ENCODE results near the gene SIGMAR1. TPM values are rescaled to one million over a fixed set of nuclear protein-coding genes. Genes with fewer than 3 reads are reported as not detected.

The SIGMAR1 gene
- total and polyA plus RNA-seq, 4 donors, result 116 to 210 (median 178) TPM

- H3K36me3 ChIP-seq (ENCODE audit: control insufficient read depth in 4 of 4, insufficient read depth in 3 of 4, low read depth in 1 of 4, low read length in 3 of 4), result peaks cover 0 to 5% (median 0%) of the 10 kb centered on the region in 4 donors
- WGBS, result 90% methylated on average over 1 of the region's 1 CpG
- no peak overlapping the region for H3K27ac ChIP-seq (ENCODE audit: low read depth in 1 of 2, low read length in 2 of 2)
- no peaks in the 10 kb centered on the region for H3K27me3 ChIP-seq (ENCODE audit: control insufficient read depth in 4 of 4, insufficient read depth in 4 of 4, low read length in 3 of 4)
- no peak for DNase-seq (ENCODE audit: low spot score)
- TF ChIP-seq FOXA1 (IDR thresholded peaks at IDR 0.05) (no peak), EGR1 (IDR thresholded peaks at IDR 0.05; ENCODE audit: low read depth in 2 of 2) (no peak), MAX (IDR thresholded peaks at IDR 0.05) (no peak), ATF3 (IDR thresholded peaks at IDR 0.05) (no peak), RXRA (IDR thresholded peaks at IDR 0.05) (no peak), RAD21 (IDR thresholded peaks at IDR 0.05) (no peak), TAF1 (conservative IDR thresholded peaks at IDR 0.05) (no peak)
- TF ChIP-seq, protein P1, sequence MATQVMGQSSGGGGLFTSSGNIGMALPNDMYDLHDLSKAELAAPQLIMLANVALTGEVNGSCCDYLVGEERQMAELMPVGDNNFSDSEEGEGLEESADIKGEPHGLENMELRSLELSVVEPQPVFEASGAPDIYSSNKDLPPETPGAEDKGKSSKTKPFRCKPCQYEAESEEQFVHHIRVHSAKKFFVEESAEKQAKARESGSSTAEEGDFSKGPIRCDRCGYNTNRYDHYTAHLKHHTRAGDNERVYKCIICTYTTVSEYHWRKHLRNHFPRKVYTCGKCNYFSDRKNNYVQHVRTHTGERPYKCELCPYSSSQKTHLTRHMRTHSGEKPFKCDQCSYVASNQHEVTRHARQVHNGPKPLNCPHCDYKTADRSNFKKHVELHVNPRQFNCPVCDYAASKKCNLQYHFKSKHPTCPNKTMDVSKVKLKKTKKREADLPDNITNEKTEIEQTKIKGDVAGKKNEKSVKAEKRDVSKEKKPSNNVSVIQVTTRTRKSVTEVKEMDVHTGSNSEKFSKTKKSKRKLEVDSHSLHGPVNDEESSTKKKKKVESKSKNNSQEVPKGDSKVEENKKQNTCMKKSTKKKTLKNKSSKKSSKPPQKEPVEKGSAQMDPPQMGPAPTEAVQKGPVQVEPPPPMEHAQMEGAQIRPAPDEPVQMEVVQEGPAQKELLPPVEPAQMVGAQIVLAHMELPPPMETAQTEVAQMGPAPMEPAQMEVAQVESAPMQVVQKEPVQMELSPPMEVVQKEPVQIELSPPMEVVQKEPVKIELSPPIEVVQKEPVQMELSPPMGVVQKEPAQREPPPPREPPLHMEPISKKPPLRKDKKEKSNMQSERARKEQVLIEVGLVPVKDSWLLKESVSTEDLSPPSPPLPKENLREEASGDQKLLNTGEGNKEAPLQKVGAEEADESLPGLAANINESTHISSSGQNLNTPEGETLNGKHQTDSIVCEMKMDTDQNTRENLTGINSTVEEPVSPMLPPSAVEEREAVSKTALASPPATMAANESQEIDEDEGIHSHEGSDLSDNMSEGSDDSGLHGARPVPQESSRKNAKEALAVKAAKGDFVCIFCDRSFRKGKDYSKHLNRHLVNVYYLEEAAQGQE (IDR thresholded peaks at IDR 0.05), result no peak
- TF ChIP-seq, protein P2, sequence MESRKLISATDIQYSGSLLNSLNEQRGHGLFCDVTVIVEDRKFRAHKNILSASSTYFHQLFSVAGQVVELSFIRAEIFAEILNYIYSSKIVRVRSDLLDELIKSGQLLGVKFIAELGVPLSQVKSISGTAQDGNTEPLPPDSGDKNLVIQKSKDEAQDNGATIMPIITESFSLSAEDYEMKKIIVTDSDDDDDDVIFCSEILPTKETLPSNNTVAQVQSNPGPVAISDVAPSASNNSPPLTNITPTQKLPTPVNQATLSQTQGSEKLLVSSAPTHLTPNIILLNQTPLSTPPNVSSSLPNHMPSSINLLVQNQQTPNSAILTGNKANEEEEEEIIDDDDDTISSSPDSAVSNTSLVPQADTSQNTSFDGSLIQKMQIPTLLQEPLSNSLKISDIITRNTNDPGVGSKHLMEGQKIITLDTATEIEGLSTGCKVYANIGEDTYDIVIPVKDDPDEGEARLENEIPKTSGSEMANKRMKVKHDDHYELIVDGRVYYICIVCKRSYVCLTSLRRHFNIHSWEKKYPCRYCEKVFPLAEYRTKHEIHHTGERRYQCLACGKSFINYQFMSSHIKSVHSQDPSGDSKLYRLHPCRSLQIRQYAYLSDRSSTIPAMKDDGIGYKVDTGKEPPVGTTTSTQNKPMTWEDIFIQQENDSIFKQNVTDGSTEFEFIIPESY (IDR thresholded peaks at IDR 0.05), result no peak
- no peaks in the 10 kb centered on the region for H3K9me3 ChIP-seq (ENCODE audit: control insufficient read depth in 4 of 4, low read length in 3 of 4)
- H3K4me3 ChIP-seq (ENCODE audit: low read depth in 1 of 3, low read length in 3 of 3), result no peak overlapping the region
- H3K9ac ChIP-seq (ENCODE audit: low read depth in 1 of 2, low read length in 2 of 2), result no peak overlapping the region
- H3K4me1 ChIP-seq (ENCODE audit: control insufficient read depth in 4 of 4, insufficient read depth in 4 of 4, low read length in 3 of 4), result peaks cover 2 to 21% (median 17%) of the 10 kb centered on the region in 4 donors
These were observed 33.7 kb upstream of the SIGMAR1 start for GRCh38 chr9:34671307-34671706.

GRCh38 chr9:34669809-34670562 is 32.4 kb upstream of the SIGMAR1 start:
- DNase-seq (ENCODE audit: low spot score), result no peak
- H3K4me3 ChIP-seq (ENCODE audit: low read depth in 1 of 3, low read length in 3 of 3), result no peak overlapping the region
- 93% methylated on average over 5 of the region's 5 CpGs for WGBS
- peaks cover 2 to 25% (median 14%) of the 10 kb centered on the region in 4 donors for H3K4me1 ChIP-seq (ENCODE audit: control insufficient read depth in 4 of 4, insufficient read depth in 4 of 4, low read length in 3 of 4)
- no peaks in the 10 kb centered on the region for H3K9me3 ChIP-seq (ENCODE audit: control insufficient read depth in 4 of 4, low read length in 3 of 4)
- TF ChIP-seq FOXA1 (IDR thresholded peaks at IDR 0.05), result no peak
- TF ChIP-seq ATF3 (IDR thresholded peaks at IDR 0.05), result no peak
- TF ChIP-seq, protein P2 (IDR thresholded peaks at IDR 0.05), result no peak
- TF ChIP-seq RAD21 (IDR thresholded peaks at IDR 0.05), result no peak
- TF ChIP-seq, protein P3, sequence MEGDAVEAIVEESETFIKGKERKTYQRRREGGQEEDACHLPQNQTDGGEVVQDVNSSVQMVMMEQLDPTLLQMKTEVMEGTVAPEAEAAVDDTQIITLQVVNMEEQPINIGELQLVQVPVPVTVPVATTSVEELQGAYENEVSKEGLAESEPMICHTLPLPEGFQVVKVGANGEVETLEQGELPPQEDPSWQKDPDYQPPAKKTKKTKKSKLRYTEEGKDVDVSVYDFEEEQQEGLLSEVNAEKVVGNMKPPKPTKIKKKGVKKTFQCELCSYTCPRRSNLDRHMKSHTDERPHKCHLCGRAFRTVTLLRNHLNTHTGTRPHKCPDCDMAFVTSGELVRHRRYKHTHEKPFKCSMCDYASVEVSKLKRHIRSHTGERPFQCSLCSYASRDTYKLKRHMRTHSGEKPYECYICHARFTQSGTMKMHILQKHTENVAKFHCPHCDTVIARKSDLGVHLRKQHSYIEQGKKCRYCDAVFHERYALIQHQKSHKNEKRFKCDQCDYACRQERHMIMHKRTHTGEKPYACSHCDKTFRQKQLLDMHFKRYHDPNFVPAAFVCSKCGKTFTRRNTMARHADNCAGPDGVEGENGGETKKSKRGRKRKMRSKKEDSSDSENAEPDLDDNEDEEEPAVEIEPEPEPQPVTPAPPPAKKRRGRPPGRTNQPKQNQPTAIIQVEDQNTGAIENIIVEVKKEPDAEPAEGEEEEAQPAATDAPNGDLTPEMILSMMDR (IDR thresholded peaks at IDR 0.05; ENCODE audit: low read depth, low read length, missing input control), result no peak
- TF ChIP-seq NR2F2 (IDR thresholded peaks at IDR 0.05), result no peak
- TF ChIP-seq MAX (IDR thresholded peaks at IDR 0.05), result no peak
- TF ChIP-seq YY1 (IDR thresholded peaks at IDR 0.05), result no peak
- TF ChIP-seq, protein P1 (IDR thresholded peaks at IDR 0.05), result no peak
- TF ChIP-seq GABPA (IDR thresholded peaks at IDR 0.05 in 1 of 2, conservative IDR thresholded peaks at IDR 0.05 in 1 of 2), result no peak
- TF ChIP-seq SP1 (IDR thresholded peaks at IDR 0.05), result no peak
- H3K27me3 ChIP-seq (ENCODE audit: control insufficient read depth in 4 of 4, insufficient read depth in 4 of 4, low read length in 3 of 4), result no peaks in the 10 kb centered on the region
- no peak overlapping the region for H3K9ac ChIP-seq (ENCODE audit: low read depth in 1 of 2, low read length in 2 of 2)
- no peak overlapping the region for H3K27ac ChIP-seq (ENCODE audit: low read depth in 1 of 2, low read length in 2 of 2)
- peaks cover 0 to 5% (median 0%) of the 10 kb centered on the region in 4 donors for H3K36me3 ChIP-seq (ENCODE audit: control insufficient read depth in 4 of 4, insufficient read depth in 3 of 4, low read depth in 1 of 4, low read length in 3 of 4)

All from liver (tissue), 9 donors.